MM.1S (cell line): Measurements from ENCODE around the gene WHRN.

ENCODE experiments used
- DNase-seq: peaks from one replicate; pipeline ENCODE4 v3.0.0-alpha.2; 2015
- H2AFZ ChIP-seq: fragments of 300-600 bp; sonication (generic); 2 replicates; pipeline ENCODE4 v1.6.0; 2016; ENCODE audit warnings: antibody characterized with exemption, low read length
- H3F3A ChIP-seq: fragments of 300-600 bp; sonication (generic); 2 replicates; pipeline ENCODE4 v1.6.1; 2016; ENCODE audit warnings: mild to moderate bottlenecking, antibody characterized with exemption, low read length, moderate library complexity, mixed read lengths; ENCODE audit not compliant: insufficient read depth
- H3K27ac ChIP-seq: fragments of 300-600 bp; sonication (generic); 2 replicates; pipeline ENCODE4 v1.5.1; 2016; ENCODE audit warnings: mild to moderate bottlenecking, low read length
- H3K27me3 ChIP-seq: fragments of 300-600 bp; sonication (generic); replicated peaks from 2 replicates; pipeline ENCODE4 v1.6.0; 2016; ENCODE audit warnings: low read length; ENCODE audit not compliant: insufficient read depth
- H3K36me3 ChIP-seq: fragments of 300-600 bp; sonication (generic); replicated peaks from 2 replicates; pipeline ENCODE4 v1.6.1; 2016; ENCODE audit warnings: mild to moderate bottlenecking, low read length, mixed read lengths; ENCODE audit not compliant: insufficient read depth
- H3K4me1 ChIP-seq: fragments of 300-600 bp; sonication (generic); 2 replicates; pipeline ENCODE4 v1.6.1; 2016; ENCODE audit warnings: low read length, mixed read lengths
- H3K4me2 ChIP-seq: fragments of 300-600 bp; sonication (generic); 2 replicates; pipeline ENCODE4 v1.6.0; 2016; ENCODE audit warnings: low read depth, low read length
- H3K4me3 ChIP-seq: fragments of 300-600 bp; sonication (generic); 2 replicates; pipeline ENCODE4 v1.5.1; 2016; ENCODE audit warnings: low read length, mixed read lengths
- H3K79me2 ChIP-seq: fragments of 300-600 bp; sonication (generic); 2 replicates; pipeline ENCODE4 v1.6.1; 2016; ENCODE audit warnings: mixed run types, low read length, mixed read lengths
- H3K9ac ChIP-seq: fragments of 300-600 bp; sonication (generic); 2 replicates; pipeline ENCODE4 v1.6.1; 2016; ENCODE audit warnings: low read length, mixed read lengths
- H3K9me2 ChIP-seq: fragments of 300-600 bp; sonication (generic); replicated peaks from 2 replicates; pipeline ENCODE4 v1.6.1; 2016; ENCODE audit warnings: mild to moderate bottlenecking, low read length, mixed read lengths; ENCODE audit not compliant: insufficient read depth
- H3K9me3 ChIP-seq: fragments of 300-600 bp; sonication (generic); replicated peaks from 2 replicates; pipeline ENCODE4 v1.6.1; 2016; ENCODE audit warnings: mild to moderate bottlenecking, low read length, mixed read lengths; ENCODE audit not compliant: insufficient read depth
- H4K20me1 ChIP-seq: fragments of 300-600 bp; sonication (generic); 2 replicates; pipeline ENCODE4 v1.6.1; 2016; ENCODE audit warnings: mild to moderate bottlenecking, low read length, moderate library complexity, mixed read lengths; ENCODE audit not compliant: insufficient read depth
- CTCF ChIP-seq: fragments of 300-600 bp; sonication (generic); IDR thresholded peaks from 2 replicates; pipeline ENCODE4 v1.5.1; 2016; ENCODE audit warnings: antibody characterized with exemption, low read length, mixed read lengths
- EZH2 ChIP-seq: fragments of 300-600 bp; sonication (generic); optimal IDR thresholded peaks from 2 replicates; pipeline ENCODE3; 2017; ENCODE audit warnings: low read depth, mild to moderate bottlenecking, antibody characterized with exemption, low read length, mixed read lengths
- EZH2phosphoT487 ChIP-seq: fragments of 300-600 bp; sonication (generic); IDR thresholded peaks from 2 replicates; pipeline ENCODE4 v1.6.1; 2018; ENCODE audit warnings: antibody characterized with exemption, low read length

The WHRN gene

DNA sequence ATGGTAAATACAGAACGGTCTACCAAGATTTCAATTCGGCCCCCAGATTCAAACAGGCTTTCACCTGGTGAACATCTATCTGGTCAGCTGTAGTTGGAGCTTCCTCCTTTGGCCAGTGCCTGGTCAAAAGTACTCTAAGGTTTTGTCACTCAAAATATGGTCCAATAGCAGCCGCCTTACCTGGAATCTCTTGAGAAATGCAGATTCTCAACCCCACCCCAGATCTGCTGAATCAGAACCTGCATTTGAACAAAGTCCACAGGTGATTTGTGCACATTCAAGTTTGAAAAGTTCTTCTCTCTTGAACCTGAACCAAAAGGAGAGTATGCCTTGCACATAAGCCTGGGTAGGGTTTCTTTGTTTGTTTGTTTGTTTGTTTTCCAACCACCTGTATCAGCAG, 17.6 kb upstream of the WHRN start:
- Histone ChIP-seq H3K79me2 (no peaks in the 10 kb centered on the region), H3K9me2 (no peaks in the 10 kb centered on the region), H2AFZ (no peak overlapping the region), H3K4me3 (no peak overlapping the region), H3K36me3 (no peaks in the 10 kb centered on the region), H3K9me3 (no peaks in the 10 kb centered on the region), H3K4me1 (peaks cover 10% of the 10 kb centered on the region), H3K9ac (no peak overlapping the region), H3K27ac (no peak overlapping the region), H3F3A (peaks cover 12% of the 10 kb centered on the region), H3K4me2 (no peak overlapping the region), H3K27me3 (no peaks in the 10 kb centered on the region), H4K20me1 (no peaks in the 10 kb centered on the region)
- no peak for DNase-seq
- no peak for TF ChIP-seq CTCF
- TF ChIP-seq EZH2: no peak
- no peak for TF ChIP-seq EZH2phosphoT487

DNA sequence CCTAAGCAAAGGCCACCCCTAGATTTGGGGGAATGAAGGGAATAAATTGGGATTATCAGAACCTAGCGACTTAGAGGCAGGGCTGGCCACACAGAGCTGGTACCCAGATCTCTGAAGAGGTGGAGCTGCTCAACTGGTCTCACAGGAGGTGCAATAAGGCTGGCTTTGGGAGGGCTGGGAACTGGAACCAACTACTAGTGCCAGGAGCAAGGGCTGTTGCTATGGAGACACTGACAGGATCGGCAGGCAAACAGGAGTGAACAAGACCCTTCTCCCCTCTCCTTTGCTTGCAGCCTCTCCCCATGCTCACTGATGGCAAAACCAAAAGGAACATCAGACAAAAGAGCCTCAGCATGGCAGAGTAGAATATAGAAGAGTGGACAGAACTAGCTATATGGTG, 17.0 kb upstream of the WHRN start:
- Histone ChIP-seq H3K4me3 (no peak overlapping the region), H3K9me3 (no peaks in the 10 kb centered on the region), H3K4me2 (no peak overlapping the region), H2AFZ (no peak overlapping the region), H3K9me2 (no peaks in the 10 kb centered on the region), H3K4me1 (peaks cover 10% of the 10 kb centered on the region), H3K27ac (no peak overlapping the region), H3K79me2 (no peaks in the 10 kb centered on the region), H3K27me3 (no peaks in the 10 kb centered on the region), H3K9ac (no peak overlapping the region), H3F3A (peaks cover 12% of the 10 kb centered on the region), H4K20me1 (no peaks in the 10 kb centered on the region), H3K36me3 (no peaks in the 10 kb centered on the region)
- TF ChIP-seq EZH2: no peak
- TF ChIP-seq EZH2phosphoT487: no peak
- TF ChIP-seq CTCF: no peak
- no peak for DNase-seq

DNA sequence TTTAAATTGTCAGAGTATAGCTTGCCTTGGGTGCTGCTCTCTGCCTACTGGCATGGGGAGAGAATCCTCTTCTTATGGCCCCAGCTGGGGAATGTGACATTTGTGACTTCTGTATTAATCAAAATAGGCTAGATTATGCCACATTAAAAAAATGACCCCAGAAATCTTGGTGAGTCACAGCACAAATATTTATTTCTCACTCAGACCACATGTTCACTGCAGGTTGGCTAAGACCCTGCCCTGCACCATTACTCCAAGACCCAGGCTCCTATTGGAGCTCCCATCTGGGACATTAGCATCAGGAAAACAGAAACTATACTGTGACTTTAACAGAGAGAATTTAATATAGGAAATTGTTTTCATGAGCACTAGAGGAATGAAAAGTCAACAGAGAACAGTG, 16.6 kb upstream of the WHRN start:
- Histone ChIP-seq H3K4me1 (peaks cover 10% of the 10 kb centered on the region), H3K36me3 (no peaks in the 10 kb centered on the region), H3K4me2 (no peak overlapping the region), H3K9ac (no peak overlapping the region), H3K9me2 (no peaks in the 10 kb centered on the region), H3K4me3 (no peak overlapping the region), H3K27me3 (no peaks in the 10 kb centered on the region), H2AFZ (no peak overlapping the region), H4K20me1 (no peaks in the 10 kb centered on the region), H3K27ac (no peak overlapping the region), H3K9me3 (no peaks in the 10 kb centered on the region), H3K79me2 (no peaks in the 10 kb centered on the region), H3F3A (peaks cover 12% of the 10 kb centered on the region)
- TF ChIP-seq EZH2phosphoT487 (no peak), CTCF (no peak)
- DNase-seq: no peak
